Measurements from ENCODE around the gene TEX19.

The TEX19 gene

GRCh38 chr17:82321947-82322466 lies 37.0 kb upstream of the TEX19 start:
- no peak for DNase-seq (ENCODE audit: low spot score)

GRCh38 chr17:82322526-82323453 lies 36.3 kb upstream of the TEX19 start:
- no peak for DNase-seq (ENCODE audit: low spot score)

- no peak for DNase-seq (ENCODE audit: low spot score)
Measured at GRCh38 chr17:82323514-82324234, 35.4 kb upstream of the TEX19 start.

- no peak for DNase-seq (ENCODE audit: low spot score)
Measured at GRCh38 chr17:82324566-82325285, 34.3 kb upstream of the TEX19 start.

GRCh38 chr17:82325286-82326180 lies 33.5 kb upstream of the TEX19 start:
- no peak for DNase-seq (ENCODE audit: low spot score)

- no peak for DNase-seq (ENCODE audit: low spot score)
Measured at GRCh38 chr17:82327289-82327688, 31.8 kb upstream of the TEX19 start.

GRCh38 chr17:82327757-82328140 lies 31.3 kb upstream of the TEX19 start:
- no peak for DNase-seq (ENCODE audit: low spot score)

GRCh38 chr17:82328141-82328993 lies 30.7 kb upstream of the TEX19 start:
- DNase-seq (ENCODE audit: low spot score), result peak; percentile 92

- no peak for DNase-seq (ENCODE audit: low spot score)
Measured at GRCh38 chr17:82328994-82329507, 30.0 kb upstream of the TEX19 start.

- no peak for DNase-seq (ENCODE audit: low spot score)
Measured at GRCh38 chr17:82329683-82330321, 29.2 kb upstream of the TEX19 start.

- peak; percentile 73 for DNase-seq (ENCODE audit: low spot score)
Measured at GRCh38 chr17:82330322-82331239, 28.5 kb upstream of the TEX19 start.

GRCh38 chr17:82331345-82331939 lies 27.6 kb upstream of the TEX19 start:
- DNase-seq (ENCODE audit: low spot score), result no peak

GRCh38 chr17:82332669-82333278 lies 26.3 kb upstream of the TEX19 start:
- DNase-seq (ENCODE audit: low spot score), result no peak

- DNase-seq (ENCODE audit: low spot score), result no peak
Measured at GRCh38 chr17:82333279-82334171, 25.5 kb upstream of the TEX19 start, which contains the start of gene SECTM1. SECTM1 (minus strand) TSS chr17:82333766; CDS start chr17:82327240, 6,526 bp downstream.

GRCh38 chr17:82334204-82334621 lies 24.8 kb upstream of the TEX19 start:
- no peak for DNase-seq (ENCODE audit: low spot score)

- DNase-seq (ENCODE audit: low spot score), result no peak
Measured at GRCh38 chr17:82334622-82335394, 24.2 kb upstream of the TEX19 start.

All from HuH-7 (cell line).